Measurements from ENCODE around the gene EPAS1.

EPAS1 gene

DNA sequence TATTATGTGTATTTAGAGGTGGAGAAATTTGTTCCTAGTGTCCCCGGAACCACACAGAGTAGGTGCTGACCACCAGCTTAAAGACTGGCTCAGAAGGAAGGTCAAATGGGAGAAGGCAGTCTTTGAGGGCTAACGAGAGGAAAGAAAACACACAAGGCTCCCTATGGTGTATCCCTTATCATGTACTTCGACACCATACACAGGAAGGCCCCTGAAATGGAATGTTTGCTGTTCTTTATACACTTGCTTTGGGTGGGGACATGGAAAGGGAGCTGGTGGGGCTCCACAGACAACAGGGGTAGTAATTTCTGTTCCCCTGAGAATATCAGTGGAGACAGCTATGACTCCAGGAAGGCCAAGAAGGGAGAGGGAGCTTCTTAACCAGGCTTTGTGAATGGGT, 6.0 kb downstream of the EPAS1 start:
- TF ChIP-seq, protein P1, sequence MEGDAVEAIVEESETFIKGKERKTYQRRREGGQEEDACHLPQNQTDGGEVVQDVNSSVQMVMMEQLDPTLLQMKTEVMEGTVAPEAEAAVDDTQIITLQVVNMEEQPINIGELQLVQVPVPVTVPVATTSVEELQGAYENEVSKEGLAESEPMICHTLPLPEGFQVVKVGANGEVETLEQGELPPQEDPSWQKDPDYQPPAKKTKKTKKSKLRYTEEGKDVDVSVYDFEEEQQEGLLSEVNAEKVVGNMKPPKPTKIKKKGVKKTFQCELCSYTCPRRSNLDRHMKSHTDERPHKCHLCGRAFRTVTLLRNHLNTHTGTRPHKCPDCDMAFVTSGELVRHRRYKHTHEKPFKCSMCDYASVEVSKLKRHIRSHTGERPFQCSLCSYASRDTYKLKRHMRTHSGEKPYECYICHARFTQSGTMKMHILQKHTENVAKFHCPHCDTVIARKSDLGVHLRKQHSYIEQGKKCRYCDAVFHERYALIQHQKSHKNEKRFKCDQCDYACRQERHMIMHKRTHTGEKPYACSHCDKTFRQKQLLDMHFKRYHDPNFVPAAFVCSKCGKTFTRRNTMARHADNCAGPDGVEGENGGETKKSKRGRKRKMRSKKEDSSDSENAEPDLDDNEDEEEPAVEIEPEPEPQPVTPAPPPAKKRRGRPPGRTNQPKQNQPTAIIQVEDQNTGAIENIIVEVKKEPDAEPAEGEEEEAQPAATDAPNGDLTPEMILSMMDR (IDR thresholded peaks at IDR 0.05; ENCODE audit: low read depth, low read length), result no peak
- H3K4me3 ChIP-seq (ENCODE audit: low read depth, low read length), result no peak overlapping the region
- DNase-seq (ENCODE audit: low read depth, low spot score), result no peak
- in situ Hi-C loops (cut with HindIII; ENCODE audit: low sequenced_read_pairs), result no loop called here

DNA sequence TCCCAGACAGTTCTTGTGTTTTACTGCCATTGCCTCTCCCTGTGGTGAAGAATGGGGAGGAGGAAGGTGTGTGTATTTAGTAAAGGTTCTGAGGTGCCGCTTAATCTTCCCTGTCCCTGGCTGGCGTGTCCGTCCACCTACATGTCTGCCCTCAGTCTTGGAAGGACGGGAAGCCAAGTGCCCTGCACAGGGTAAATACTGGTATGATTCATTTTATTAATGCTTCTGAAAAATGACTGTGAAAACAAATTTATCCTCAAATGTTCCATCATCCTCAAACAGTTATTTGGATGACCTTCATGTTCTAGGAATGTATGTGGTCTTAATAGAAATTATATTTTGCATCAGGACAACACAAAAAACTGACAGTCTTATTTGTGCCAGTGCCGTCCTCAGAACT, 6.6 kb downstream of the EPAS1 start:
- DNase-seq (ENCODE audit: low read depth, low spot score), result no peak
- no peak overlapping the region for H3K4me3 ChIP-seq (ENCODE audit: low read depth, low read length)
- in situ Hi-C loops (cut with HindIII; ENCODE audit: low sequenced_read_pairs), result no loop called here
- TF ChIP-seq, protein P1 (IDR thresholded peaks at IDR 0.05; ENCODE audit: low read depth, low read length), result no peak

GRCh38 chr2:46304635-46305034, 7.4 kb downstream of the EPAS1 start:
- in situ Hi-C loops (cut with HindIII; ENCODE audit: low sequenced_read_pairs), result no loop called here
- no peak for DNase-seq (ENCODE audit: low read depth, low spot score)
- H3K4me3 ChIP-seq (ENCODE audit: low read depth, low read length), result no peak overlapping the region
- TF ChIP-seq, protein P1 (IDR thresholded peaks at IDR 0.05; ENCODE audit: low read depth, low read length), result no peak

GRCh38 chr2:46305187-46305586, 8.0 kb downstream of the EPAS1 start:
- DNase-seq (ENCODE audit: low read depth, low spot score), result no peak
- in situ Hi-C loops (cut with HindIII; ENCODE audit: low sequenced_read_pairs), result no loop called here
- no peak overlapping the region for H3K4me3 ChIP-seq (ENCODE audit: low read depth, low read length)
- TF ChIP-seq, protein P1 (IDR thresholded peaks at IDR 0.05; ENCODE audit: low read depth, low read length), result no peak

GRCh38 chr2:46305767-46306166, 8.6 kb downstream of the EPAS1 start:
- DNase-seq (ENCODE audit: low read depth, low spot score), result no peak
- in situ Hi-C loops (cut with HindIII; ENCODE audit: low sequenced_read_pairs), result no loop called here
- TF ChIP-seq, protein P1 (IDR thresholded peaks at IDR 0.05; ENCODE audit: low read depth, low read length), result no peak
- H3K4me3 ChIP-seq (ENCODE audit: low read depth, low read length), result no peak overlapping the region

DNA sequence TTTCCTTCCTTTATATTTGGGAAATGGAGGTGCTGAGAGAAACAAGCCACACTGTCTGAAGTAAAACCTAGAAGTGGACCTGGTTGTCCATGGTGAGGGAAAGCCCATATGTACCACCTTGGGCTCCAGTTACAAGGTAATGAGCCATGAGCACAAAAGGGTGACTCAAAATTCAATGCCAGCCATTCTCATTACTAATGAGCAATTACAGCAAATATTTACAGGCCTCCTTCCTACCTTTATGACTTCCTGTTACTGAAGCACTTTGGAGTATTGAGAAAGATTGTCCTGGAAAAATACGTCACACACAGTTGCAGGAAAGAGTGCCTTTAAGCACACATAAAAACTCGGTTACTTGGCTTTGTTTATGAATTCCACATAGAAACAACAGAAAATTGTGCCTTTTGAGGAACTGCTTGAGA, 9.1 kb downstream of the EPAS1 start:
- TF ChIP-seq, protein P1 (IDR thresholded peaks at IDR 0.05; ENCODE audit: low read depth, low read length), result no peak
- no peak overlapping the region for H3K4me3 ChIP-seq (ENCODE audit: low read depth, low read length)
- no peak for DNase-seq (ENCODE audit: low read depth, low spot score)
- in situ Hi-C loops (cut with HindIII; ENCODE audit: low sequenced_read_pairs), result no loop called here
